HG02870 (cell line): ENCODE results near the gene PRR36.

Experiments
- ATAC-seq: cut with Tn5 transposase; IDR thresholded peaks from one replicate; pipeline ENCODE4 v1.9.1; 2021; ENCODE audit warnings: mild to moderate bottlenecking, moderate library complexity; ENCODE audit not compliant: unreplicated experiment

Gene PRR36

DNA sequence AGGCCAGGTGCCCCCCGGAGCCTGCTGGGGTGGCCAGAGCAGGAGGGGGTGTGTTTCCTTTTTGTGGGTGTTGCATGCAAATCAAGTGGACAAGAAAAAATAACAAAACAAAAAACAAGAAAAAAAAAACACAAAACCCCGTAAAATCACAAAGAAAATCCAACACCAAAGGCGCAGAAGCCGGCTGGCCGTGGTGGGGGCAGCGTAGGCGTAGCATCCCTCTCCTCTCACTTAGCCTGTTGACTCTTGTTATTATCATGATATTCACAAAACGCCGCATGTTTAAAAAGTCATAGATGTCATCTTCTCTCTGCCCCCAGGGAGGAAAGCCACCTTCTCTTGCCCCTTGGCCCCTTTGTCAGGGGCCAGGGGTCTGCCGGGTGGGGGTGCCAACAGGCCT lies 39.5 kb upstream of the PRR36 start:
- ATAC-seq, result no peak

DNA sequence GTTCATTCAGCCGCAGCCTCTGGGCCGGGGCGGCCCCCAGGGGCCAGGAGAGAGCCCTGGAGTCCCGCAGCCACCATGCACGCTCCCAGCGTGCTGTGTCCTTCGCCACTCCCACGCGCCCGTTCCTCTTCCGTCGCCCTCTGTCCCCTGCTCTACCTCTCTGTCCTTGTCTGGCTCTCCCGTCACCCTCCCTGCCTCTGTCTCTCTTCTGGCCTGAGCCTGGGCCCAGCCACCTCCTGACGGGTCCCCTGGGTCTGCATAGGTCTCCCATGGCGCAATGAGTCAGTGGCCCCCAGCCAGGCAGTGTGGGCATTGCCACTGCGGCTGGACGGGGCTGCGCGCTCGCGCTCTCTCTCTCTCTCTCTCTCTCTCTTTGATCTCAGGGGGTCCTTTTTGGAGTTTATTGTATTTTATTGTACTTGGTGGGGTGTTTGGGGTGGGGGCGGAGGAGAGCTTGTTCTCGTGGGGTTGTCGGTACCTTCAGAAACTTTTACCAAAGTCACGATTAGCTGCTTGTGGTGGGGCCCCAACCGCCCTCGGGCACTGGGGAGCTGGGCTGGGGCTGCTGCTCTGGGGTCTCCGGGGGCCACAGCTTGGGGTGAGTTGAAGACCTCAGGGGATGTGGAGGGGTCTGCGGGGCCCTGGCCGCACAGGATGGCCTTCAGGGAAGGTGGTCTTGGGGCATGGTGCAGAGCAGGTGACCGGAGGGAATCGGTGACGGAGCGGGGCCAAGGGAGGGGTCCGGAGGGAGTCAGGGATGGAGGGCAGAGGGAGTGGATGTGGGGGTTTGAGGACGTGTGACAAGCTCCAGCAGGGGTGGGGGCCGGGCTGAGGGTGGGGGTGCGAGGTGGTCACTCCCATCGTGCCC lies 38.7 kb upstream of the PRR36 start:
- no peak for ATAC-seq

DNA sequence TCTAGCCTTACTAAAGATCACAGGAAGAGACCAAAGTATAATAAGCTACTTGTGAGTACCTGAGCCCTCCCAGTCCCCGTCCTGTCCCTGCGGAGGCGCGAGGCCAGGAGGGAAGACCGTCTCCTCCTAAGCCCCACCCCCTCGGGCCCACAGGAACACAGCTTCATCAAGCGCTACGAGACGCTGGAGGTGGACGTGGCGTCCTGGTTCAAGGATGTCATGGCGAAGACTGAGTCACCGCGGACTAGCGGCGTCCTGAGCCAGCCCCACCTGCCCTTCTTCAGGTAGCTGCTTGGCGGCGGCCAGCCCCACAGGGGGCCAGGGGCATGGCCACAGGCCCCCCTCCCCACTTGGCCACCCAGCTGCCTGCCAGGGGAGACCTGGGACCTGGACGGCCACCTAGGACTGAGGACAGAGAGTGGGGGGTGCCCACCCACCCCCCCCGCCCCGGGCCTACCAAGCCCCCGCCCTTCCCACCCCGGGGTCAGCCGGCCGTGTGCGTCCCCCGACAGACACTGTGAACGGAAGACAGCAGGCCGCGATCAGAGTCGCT lies 38.0 kb upstream of the PRR36 start:
- ATAC-seq, result no peak

DNA sequence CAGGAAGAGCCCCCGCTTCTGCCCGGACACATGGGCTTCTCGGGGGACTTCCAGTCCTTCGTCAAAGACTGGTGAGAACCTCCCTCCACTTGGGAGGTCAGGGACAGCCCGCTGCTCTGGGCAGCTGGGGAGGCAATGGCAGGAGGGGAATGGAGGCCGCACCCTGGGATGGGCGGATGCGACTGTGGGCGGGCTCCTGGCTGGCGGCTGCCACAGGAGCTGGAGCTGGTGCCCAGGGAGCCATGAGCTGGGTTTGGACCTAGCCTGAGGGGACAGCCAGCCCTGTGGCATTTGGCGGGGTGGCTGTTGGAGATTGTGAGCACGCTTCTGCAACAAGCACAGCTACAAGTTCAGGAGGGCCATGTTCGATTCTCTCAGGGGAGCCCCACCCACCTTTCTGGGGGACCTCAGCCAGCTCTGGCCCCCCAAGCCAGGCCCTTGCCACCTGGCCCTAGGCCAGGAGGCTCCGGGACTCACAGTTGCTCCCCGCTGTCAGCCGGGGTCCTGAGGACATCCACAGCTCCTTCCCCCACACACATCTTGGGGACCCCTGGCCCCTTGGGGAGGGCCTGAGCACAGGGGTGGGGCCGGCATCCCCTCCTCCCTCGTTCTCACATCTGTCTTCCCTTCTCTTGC lies 37.4 kb upstream of the PRR36 start:
- ATAC-seq, result no peak

DNA sequence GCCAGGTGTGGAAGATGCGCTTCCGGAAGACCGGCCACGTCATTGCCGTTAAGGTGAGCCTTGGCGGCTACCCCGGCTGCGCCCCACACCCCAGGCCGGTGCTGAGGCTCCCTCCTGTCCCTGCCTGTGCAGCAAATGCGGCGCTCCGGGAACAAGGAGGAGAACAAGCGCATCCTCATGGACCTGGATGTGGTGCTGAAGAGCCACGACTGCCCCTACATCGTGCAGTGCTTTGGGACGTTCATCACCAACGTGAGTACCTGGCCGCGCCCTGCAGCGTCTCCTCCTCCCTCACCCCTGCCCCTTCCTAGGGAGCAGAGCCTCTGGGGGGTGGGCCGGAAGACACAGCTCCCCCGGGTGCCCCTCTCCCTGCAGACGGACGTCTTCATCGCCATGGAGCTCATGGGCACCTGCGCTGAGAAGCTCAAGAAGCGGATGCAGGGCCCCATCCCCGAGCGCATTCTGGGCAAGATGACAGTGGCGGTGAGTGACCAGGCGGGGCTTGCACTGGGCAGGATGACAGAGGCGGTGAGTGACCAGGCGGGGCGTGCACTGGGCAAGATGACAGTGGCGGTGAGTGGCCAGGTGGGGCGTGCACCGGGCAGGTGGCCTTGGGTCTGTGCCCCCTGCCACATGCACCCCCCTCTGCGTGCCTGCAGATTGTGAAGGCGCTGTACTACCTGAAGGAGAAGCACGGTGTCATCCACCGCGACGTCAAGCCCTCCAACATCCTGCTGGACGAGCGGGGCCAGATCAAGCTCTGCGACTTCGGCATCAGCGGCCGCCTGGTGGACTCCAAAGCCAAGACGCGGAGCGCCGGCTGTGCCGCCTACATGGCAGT lies 36.4 kb upstream of the PRR36 start:
- no peak for ATAC-seq

DNA sequence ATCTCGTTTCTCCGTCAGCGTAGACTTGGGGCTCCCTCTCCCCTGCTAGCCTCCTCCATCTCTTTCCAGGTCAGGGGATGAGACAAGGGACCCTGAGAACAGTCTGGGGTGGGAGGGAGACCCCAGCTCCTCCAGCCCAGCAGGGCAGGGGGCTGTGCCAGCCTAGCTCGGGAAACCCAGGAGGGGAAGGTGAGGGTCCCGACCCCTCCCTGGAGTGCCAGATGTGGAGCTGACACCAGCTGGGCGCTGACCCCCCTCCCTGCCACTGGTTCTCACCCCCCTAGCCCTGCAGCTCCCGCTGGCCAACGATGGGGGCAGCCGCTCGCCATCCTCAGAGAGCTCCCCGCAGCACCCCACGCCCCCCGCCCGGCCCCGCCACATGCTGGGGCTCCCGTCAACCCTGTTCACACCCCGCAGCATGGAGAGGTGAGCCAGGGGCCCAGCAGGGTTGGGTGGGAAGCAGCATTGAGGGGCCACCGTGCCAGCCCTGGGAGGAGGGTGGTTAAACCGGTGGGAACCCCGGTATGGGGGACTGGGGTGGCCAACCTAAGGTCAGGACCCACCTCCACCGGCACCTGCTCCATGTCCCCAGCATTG lies 35.4 kb upstream of the PRR36 start:
- no peak for ATAC-seq

DNA sequence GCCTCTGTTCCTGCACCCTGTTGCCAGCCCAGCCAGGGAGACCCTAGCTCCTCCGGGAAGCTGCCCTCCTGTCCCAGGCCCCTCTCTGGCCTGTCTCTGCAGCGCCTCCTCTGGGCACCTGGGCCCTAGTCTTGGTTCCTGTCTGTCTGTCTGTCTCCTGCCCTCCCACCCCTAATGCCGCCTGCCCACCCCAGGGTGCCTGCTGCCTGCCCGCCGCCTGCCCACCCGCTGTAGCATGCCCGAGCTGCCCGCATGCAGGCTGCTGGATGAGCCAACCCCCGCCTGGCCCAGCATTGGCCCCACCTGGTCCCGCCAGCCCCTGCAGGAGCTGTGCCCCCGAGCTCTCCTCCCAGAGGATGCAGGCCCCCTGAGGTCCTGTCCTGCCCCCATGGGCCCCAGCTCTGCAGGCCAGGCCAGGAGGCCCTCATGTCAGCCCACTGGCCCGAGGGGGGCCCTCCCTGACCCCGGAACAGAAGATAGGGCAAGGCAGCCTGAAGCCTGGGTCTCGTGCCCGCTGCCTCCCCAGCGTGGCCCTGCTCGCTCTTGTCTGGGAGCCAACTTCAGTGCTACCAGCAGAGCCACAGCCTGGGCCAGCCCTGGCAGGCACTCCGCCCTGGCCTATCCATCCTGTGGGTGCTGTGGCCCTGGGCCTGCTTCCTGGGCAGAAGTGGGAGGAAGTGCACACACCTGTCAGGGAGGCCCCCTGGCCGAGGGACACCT lies 34.7 kb upstream of the PRR36 start:
- ATAC-seq, result no peak

DNA sequence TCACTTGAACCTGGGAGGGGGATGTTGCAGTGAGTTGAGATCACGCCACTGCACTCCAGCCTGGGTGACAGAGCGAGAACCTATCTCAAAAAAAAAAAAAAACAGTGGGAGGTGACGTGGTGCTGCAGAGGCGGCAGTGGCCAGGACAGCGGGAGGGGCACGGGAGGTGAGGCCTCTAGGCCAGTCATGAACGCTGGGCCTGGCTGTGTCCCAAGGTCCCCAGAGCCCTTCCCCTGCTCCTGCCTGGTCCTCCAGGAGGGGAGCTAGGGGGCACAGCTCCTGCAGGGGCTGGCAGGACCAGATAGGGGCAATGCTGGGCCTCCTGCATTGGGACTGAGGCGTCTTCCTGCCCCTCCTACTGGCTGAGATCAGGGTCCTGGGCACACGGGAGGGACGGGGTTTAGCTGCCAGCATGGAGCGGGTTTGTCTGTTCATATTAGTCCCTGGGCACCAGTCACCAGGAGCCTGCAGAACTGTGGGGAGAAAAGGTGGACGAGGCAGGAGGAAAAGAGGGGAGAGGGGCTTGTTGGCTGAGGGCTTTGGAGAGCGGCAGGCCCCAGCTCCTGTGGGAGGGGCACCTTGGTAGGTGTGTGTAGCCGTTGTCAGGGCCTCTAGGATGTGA lies 34.0 kb upstream of the PRR36 start:
- ATAC-seq, result no peak

DNA sequence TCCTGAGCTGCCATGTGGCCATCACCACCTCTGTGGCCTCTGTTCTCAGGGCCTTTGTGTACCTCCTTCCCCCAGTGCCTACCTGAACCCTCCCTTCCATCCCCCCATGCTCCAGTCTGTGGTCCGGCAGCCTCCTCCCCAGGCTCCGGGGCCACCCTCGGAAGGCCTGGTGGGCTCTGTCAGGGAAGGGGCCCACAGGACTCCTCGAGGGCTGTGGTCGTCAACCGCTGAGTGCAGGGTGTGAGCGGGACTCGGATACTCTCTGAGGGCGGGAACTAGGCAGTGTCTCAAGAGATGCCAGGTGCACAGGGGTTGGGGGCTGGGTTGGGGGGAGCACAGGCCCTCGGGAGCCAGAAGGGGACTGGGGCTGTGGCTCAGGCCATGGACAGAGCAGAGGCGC lies 33.4 kb upstream of the PRR36 start:
- no peak for ATAC-seq

DNA sequence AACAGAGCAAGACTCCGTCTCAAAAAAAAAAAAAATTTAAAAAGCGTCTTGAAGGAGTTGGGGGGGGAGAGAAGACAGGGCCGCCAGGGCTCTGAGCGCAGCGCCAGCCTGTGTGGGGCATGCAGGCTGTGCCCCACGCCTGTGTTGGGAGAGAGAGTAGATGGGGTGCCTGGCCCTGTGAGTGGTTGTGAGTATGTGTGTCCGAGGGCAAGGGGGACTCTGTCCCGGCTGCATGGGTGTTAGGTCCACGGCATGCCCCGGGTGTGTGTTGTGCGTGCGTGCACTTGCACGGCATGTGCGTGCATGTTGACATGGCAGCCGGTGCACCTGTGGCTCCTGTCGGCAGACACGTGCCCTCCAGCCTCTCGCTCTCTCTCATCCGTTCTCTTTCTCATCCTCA lies 32.9 kb upstream of the PRR36 start:
- ATAC-seq, result no peak

DNA sequence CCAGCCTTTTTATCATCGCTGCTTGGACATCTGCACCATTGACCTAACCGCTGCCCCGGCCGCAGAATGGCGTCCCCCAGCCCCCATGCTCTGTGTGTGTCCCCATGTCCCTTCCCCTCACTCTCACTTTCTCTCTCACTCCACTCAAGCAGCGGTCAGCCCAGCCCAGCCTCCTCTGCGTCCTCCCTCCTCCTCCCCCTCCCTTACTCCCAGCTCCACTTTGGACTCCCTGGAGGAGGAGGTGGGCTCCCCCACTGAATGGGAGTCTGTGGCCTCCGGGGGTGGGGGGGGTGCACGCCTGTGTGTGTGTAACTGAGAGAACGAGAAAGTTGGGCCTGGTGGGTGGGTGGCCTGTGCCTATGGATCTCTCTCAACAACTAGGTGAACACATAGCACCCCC lies 31.7 kb upstream of the PRR36 start:
- ATAC-seq, result no peak

DNA sequence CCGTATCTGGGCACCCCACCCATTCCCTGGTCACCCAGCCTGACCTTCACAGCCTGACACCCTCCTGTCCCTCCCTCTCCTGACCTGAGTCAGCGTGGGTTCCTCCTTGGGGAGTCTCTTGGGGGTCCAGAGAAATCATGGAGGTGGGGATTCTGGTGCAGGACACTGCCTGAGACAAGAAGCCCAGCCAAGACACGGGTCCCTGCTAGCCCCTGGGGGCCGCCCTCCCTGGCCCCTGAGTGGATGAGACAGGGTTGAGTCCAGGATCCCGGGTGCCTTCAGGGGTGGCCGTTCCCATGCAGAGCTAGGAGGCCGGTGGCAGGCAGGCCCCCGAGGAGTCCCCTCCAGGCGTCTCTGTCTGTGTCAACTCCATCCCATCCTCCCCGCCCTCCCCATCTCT lies 31.1 kb upstream of the PRR36 start:
- no peak for ATAC-seq

DNA sequence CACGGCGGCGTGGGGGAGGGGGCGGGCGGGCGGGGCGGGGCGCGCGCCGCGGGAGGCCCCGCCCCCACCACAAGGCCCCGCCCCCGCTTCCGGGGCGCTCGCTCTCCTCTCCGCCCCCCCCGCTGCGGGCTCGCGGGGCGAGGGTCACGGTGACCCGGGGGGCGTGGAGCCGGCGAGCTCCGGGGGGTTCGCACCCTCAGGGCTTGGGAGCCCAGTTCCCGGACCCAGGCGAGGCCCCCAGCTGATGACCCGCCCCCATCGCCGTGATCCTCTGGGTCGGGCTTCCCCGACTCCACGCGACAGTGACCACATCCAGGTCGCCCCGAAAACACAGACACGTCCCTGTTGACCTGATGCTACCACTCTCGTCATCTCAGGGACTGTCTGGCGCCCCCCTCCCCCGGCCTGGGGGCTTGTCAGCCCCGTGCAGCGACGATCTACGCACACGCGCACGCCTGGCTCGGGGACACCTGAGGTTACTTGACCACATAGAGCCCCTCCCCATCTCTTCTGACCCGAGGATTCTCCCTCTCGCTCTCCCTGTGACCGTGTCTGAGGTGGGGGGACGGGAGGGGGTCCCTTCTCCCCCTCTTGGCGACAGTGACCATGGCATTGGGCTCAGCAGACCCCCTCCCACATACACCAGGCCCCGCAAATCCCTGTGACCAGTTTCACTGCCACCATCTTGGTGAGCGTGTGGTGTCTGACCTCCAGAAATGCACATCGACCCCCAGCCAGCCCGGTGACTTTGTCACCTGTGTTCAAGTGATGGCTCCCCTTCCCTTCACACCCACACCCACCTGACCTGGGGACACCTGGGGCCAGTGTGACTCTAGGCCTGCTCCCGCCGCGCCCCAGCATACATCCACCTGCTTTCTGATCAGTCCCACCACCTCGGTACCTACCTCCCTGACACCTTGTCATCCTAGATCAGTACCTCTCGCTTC lies 30.2 kb upstream of the PRR36 start:
- ATAC-seq, result peak; percentile 3

DNA sequence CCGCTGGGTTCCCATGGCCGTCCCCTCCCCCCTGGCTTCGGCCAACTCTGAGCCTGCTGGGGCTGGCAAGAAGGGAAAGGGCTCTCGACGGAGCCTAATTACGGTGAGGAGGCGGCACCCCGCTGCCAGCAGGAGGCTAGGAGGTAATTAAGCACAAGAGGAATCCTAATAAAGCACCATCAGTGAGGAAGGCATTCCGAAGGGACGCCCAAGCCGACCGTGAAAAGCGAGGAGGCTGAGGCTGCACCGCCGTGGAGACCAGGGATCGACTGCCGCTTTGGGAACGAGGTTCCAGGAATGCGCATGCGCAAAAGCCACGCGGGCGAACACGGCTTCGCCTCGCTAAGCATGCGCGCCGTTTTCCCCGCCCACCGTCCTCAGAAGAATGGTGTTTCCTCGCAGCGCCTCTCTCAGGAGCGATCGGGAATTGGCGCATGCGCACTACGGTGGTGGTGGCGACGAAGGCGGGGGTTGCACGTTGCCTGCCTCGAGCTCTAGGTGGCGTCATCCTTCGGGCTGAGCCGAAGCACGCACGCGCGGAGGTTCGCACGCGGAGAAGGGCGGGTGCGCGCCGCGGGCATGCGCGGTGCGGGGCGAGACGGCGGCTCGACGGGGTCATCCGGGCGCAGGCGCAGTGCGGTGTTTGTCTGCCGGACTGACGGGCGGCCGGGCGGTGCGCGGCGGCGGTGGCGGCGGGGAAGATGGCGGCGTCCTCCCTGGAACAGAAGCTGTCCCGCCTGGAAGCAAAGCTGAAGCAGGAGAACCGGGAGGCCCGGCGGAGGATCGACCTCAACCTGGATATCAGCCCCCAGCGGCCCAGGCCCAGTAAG lies 29.3 kb upstream of the PRR36 start, which contains the start of gene MAP2K7:
TSS of gene MAP2K7 (plus strand) at position 634 of the 830 bp plus-strand sequence. CDS start at position 702, 68 bp downstream.
- ATAC-seq, result peak; percentile 89

DNA sequence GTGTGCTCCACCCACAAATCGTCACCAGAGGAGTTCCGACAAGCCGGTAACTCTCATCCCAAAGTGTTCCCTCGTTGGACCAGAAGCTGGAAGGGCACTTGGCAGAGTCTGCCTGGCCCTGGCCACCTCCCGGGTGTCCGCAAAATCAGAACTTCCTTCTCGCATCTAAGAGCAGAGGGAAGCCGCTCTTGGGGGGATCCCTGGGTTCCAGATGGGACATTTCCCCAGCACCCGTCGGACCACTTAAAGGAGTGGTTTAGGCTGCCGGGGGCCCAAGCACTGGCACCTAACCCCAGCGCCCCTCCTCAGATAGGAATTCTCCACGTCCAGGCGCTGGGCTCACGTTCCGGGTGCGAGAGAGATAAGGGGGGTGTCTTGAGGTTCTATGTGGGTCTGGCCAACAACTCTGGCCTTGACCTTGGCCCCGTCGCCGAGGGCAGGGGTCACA lies 28.6 kb upstream of the PRR36 start:
- ATAC-seq, result no peak

DNA sequence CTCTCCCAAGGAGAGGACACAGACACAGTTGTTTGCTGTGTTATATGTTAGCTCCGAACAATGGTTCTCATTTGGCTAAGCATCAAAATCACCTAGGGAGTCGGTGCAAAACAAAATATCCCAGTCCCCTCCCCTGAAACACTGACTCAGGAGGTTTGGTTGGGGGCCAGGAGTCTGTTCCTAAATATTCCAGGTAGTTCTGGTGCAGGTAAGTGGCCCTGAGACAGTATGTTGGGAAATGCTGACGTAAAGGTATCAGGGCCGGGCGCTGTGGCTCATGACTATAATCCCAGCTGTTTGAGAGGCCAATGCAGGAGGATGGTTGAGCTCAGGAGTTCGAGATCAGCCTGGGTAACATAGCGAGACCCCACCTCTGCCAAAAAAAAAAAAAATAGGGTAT lies 27.1 kb upstream of the PRR36 start:
- no peak for ATAC-seq

DNA sequence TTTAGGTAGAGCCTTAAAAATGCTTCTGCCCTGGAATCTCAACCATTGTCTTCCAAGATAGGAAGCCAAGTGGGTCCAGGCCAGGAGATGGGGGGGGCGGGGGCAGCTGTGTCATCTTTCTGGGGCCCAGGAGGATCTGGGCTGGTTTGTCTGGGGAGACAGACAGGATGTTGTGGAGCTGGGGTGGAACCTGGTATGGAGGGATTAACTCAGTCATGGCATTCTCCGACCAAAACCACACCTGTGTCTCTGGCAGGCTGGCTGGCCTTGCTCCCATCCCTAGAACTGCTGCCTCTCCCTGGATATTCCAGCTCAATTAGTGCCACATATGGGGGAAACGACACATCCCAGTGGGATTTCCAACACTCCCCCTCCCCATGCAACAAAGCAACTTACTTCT lies 26.7 kb upstream of the PRR36 start:
- no peak for ATAC-seq

DNA sequence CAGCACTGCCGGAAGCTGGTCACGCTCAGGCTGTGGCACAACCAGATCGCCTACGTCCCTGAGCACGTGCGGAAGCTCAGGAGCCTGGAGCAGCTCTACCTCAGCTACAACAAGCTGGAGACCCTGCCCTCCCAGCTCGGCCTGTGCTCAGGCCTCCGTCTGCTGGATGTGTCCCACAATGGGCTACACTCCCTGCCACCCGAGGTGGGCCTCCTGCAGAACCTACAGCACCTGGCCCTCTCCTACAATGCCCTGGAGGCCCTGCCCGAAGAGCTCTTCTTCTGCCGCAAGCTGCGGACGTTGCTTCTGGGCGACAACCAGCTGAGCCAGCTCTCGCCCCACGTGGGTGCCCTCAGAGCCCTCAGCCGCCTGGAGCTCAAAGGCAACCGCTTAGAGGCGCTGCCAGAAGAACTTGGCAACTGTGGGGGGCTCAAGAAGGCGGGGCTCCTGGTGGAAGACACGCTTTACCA lies 26.2 kb upstream of the PRR36 start:
- ATAC-seq, result no peak
